Choroid plexus epithelial cell (primary cell): ENCODE data around the gene EHMT1.

Experiments
- DNase-seq: peaks from one replicate; pipeline ENCODE4 v3.0.0-alpha.2; 2010; ENCODE audit warnings: low read depth
- H3K4me3 ChIP-seq: 2 replicates; pipeline ENCODE4 v1.5.1; 2011; ENCODE audit warnings: low read depth, mild to moderate bottlenecking, control low read depth, low read length, moderate library complexity
- CTCF ChIP-seq: conservative IDR thresholded peaks from 2 replicates; pipeline ENCODE4 v1.5.1; 2011; ENCODE audit warnings: low read depth, mild to moderate bottlenecking, control low read depth, inconsistent platforms, low read length, moderate library complexity

The EHMT1 gene

GRCh38 chr9:137837345-137838278, 218.8 kb downstream of the EHMT1 start:
- no peak for DNase-seq
- TF ChIP-seq CTCF, result no peak
- no peak overlapping the region for H3K4me3 ChIP-seq

- DNase-seq, result no peak
- no peak for TF ChIP-seq CTCF
- no peak overlapping the region for H3K4me3 ChIP-seq
Observed at GRCh38 chr9:137838576-137838975, 219.8 kb downstream of the EHMT1 start.

GRCh38 chr9:137843355-137843754, 224.6 kb downstream of the EHMT1 start:
- no peak for TF ChIP-seq CTCF
- H3K4me3 ChIP-seq, result no peak overlapping the region
- no peak for DNase-seq

GRCh38 chr9:137851516-137852267, 232.9 kb downstream of the EHMT1 start:
- no peak for TF ChIP-seq CTCF
- no peak for DNase-seq

GRCh38 chr9:137853392-137853995, 234.7 kb downstream of the EHMT1 start:
- DNase-seq, result no peak
- no peak overlapping the region for H3K4me3 ChIP-seq
- no peak for TF ChIP-seq CTCF

More at GRCh38 chr9:137851516-137852267, 232.9 kb downstream of the EHMT1 start:
- H3K4me3 ChIP-seq, result no peak overlapping the region

GRCh38 chr9:137860361-137860760, 241.6 kb downstream of the EHMT1 start:
- TF ChIP-seq CTCF, result no peak
- no peak overlapping the region for H3K4me3 ChIP-seq
- DNase-seq, result no peak
